ENCODE results near the gene PAX6. TPM values are rescaled to one million over a fixed set of nuclear protein-coding genes. Genes with fewer than 3 reads are reported as not detected.

The PAX6 gene
- total and polyA plus RNA-seq, 9 of the 15 experiments (the other 6 are each of a cell fraction or from before 2014, with no cell fraction given) = 1.5 to 10.9 (median 5.3) TPM

GRCh38 chr11:31850365-31850764, 39.2 kb upstream of the PAX6 start:
- intact Hi-C loops (cut with micrococcal nuclease) = no loop called here
- POLR2A ChIA-PET = no interaction called here
- Histone ChIP-seq H3K9me3 (replicated peaks; ENCODE audit: control insufficient read depth, insufficient read depth, low read depth, low read length) (no peaks in the 10 kb centered on the region), H3K9me1 (ENCODE audit: control insufficient read depth, insufficient read depth, low read length) (no peaks in the 10 kb centered on the region), H2AFZ (ENCODE audit: low read depth, low read length) (no peak overlapping the region), H3K4me3 (no peak overlapping the region), H4K20me1 (replicated peaks; ENCODE audit: control insufficient read depth, insufficient read depth, low read length) (no peaks in the 10 kb centered on the region), H3K9ac (ENCODE audit: insufficient read depth in 1 of 2, low read depth in 2 of 2, low read length in 2 of 2) (no peak overlapping the region), H3K79me2 (ENCODE audit: control insufficient read depth, insufficient read depth, low read length) (no peaks in the 10 kb centered on the region), H3K4me1 (replicated peaks in 1 of 2; ENCODE audit: control insufficient read depth in 2 of 2, insufficient read depth in 2 of 2, low read length in 2 of 2) (no peaks in the 10 kb centered on the region), H3K36me3 (ENCODE audit: control insufficient read depth, insufficient read depth, low read length) (no peaks in the 10 kb centered on the region), H3K27ac (ENCODE audit: extremely low read depth, low read depth, low read length) (no peak overlapping the region), H3K27me3 (ENCODE audit: control insufficient read depth in 2 of 2, insufficient read depth in 2 of 2, low read length in 2 of 2) (no peaks in the 10 kb centered on the region), H3K4me2 (ENCODE audit: insufficient read depth, low read length) (no peak overlapping the region)
- no peak for FAIRE-seq
- no TSS peak for BruUV-seq (replicated peaks)
- CTCF ChIA-PET (ENCODE audit: low intra/inter-chr PET ratio) = no interaction called here
- in situ Hi-C loops (cut with MboI) = no loop called here
- no peak for DNase-seq (ENCODE audit: extremely low read depth in 1 of 4, low spot score in 3 of 4)
- ATAC-seq = no peak
- 3% methylated on average over 4 of the region's 4 CpGs for WGBS (ENCODE audit: insufficient coverage, low coverage, missing lambda C conversion rate)
- TF ChIP-seq MCM3 (IDR thresholded peaks at IDR 0.05) (no peak), ZBTB17 (CRISPR knock-in tag; IDR thresholded peaks at IDR 0.05) (no peak), CEBPG (CRISPR knock-in tag; IDR thresholded peaks at IDR 0.05) (no peak), CEBPG (tag; conservative IDR thresholded peaks at IDR 0.05 in 1 of 2, IDR thresholded peaks at IDR 0.05 in 1 of 2) (peak in 1 of 2 experiments; percentile 46; a peak in 1 of 4 replicates), KLF13 (tag; IDR thresholded peaks at IDR 0.05; ENCODE audit: borderline replicate concordance, low read depth) (no peak), CXXC5 (CRISPR knock-in tag; IDR thresholded peaks at IDR 0.05) (no peak), SLC30A9 (CRISPR knock-in tag; IDR thresholded peaks at IDR 0.05) (no peak), JUND (IDR thresholded peaks at IDR 0.05; ENCODE audit: borderline replicate concordance, low read depth, low read length) (no peak), JUND (tag; IDR thresholded peaks at IDR 0.05; ENCODE audit: borderline replicate concordance, low read depth, low read length) (no peak), ZKSCAN3 (CRISPR knock-in tag; IDR thresholded peaks at IDR 0.05) (no peak), HMG20B (CRISPR knock-in tag; IDR thresholded peaks at IDR 0.05) (no peak), MEF2A (IDR thresholded peaks at IDR 0.05; ENCODE audit: control insufficient read depth, low read depth, low read length) (no peak), NFE2 (IDR thresholded peaks at IDR 0.05; ENCODE audit: low read depth) (no peak), NCOA1 (IDR thresholded peaks at IDR 0.05; ENCODE audit: low read depth) (no peak), DMBX1 (CRISPR knock-in tag; IDR thresholded peaks at IDR 0.05; ENCODE audit: borderline replicate concordance) (no peak), NCOR1 (IDR thresholded peaks at IDR 0.05) (no peak)
- TF ChIP-seq, protein P1, sequence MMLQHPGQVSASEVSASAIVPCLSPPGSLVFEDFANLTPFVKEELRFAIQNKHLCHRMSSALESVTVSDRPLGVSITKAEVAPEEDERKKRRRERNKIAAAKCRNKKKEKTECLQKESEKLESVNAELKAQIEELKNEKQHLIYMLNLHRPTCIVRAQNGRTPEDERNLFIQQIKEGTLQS (IDR thresholded peaks at IDR 0.05) = peak; percentile 31; the same call in 1 of the 2 replicates
- TF ChIP-seq, protein P1 (CRISPR knock-in tag; conservative IDR thresholded peaks at IDR 0.05) = no peak

Measured in K562 (cell line).